Neural crest cell (in vitro differentiated cells): ENCODE results near the gene GBF1. TPM values are rescaled to one million over a fixed set of nuclear protein-coding genes. Genes with fewer than 3 reads are reported as not detected.

Source experiments
- DNase-seq: peaks from one replicate; pipeline ENCODE4 v3.0.0; 2021; ENCODE audit warnings: low read depth, mixed read lengths, low spot score
- H3K27ac Mint-ChIP-seq: one replicate; pipeline ENCODE4 v1.8.0; 2021; ENCODE audit warnings: mild to moderate bottlenecking, mixed read lengths; ENCODE audit not compliant: unreplicated experiment
- H3K27me3 Mint-ChIP-seq: 2 replicates; pipeline ENCODE4 v1.8.0; 2021; ENCODE audit warnings: low read depth, mild to moderate bottlenecking, mixed read lengths
- H3K36me3 Mint-ChIP-seq: 2 replicates; pipeline ENCODE4 v1.8.0; 2021; ENCODE audit warnings: low read depth, mild to moderate bottlenecking, mixed read lengths
- H3K4me1 Mint-ChIP-seq: 2 replicates; pipeline ENCODE4 v1.8.0; 2021; ENCODE audit warnings: mixed read lengths
- H3K4me3 Mint-ChIP-seq: one replicate; pipeline ENCODE4 v1.8.0; 2021; ENCODE audit warnings: mild to moderate bottlenecking, mixed read lengths
- H3K9me3 Mint-ChIP-seq: 2 replicates; pipeline ENCODE4 v1.8.0; 2021; ENCODE audit warnings: mixed read lengths
- total RNA-seq: library from RNA; stranded (reverse); gene quantifications from 2 replicates; pipeline ENCODE4 v1.2.1, GENCODE V29; 2021
- TF ChIP-seq, protein P1 (sequence below): fragments of 200-600 bp; sonication (generic); conservative IDR thresholded peaks from 2 replicates; pipeline ENCODE4 v1.5.0; 2021; ENCODE audit warnings: antibody characterized with exemption, mild to moderate bottlenecking

The GBF1 gene
- total RNA-seq, 1 donor from 2014 or later: 43.2 TPM

DNA sequence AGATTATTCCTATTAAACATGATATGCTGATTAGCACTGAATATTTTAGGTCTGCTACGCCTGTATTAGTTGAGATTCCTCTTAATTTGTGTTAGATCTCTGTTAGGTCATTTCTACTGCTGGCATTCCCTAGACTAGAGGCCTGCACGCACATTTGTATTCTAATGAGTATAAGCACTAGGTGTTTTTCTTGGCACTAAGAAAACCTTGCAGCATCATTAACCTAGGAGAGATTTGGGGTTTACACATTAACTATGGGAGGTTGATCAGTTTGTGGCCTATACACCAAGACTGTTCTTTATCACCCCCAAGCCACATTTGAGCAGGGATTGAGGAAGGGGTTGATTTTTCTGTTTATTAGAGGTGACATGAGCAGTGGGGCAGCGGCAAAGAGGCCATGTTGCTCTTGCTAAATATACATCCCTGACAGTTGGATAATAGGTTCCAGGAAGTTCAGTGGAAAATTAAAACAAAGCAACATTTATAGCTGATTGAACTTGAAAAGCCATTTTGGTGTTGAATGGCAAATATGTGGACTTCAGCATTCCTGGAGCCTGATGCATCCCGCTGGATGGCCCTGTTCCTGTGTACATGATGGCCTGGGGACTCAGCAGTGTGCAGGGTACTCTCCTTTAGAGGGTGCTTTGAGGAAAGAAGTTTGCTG lies 65.2 kb downstream of the GBF1 start:
- H3K36me3 Mint-ChIP-seq: peaks cover 13% of the 10 kb centered on the region
- TF ChIP-seq, protein P1, sequence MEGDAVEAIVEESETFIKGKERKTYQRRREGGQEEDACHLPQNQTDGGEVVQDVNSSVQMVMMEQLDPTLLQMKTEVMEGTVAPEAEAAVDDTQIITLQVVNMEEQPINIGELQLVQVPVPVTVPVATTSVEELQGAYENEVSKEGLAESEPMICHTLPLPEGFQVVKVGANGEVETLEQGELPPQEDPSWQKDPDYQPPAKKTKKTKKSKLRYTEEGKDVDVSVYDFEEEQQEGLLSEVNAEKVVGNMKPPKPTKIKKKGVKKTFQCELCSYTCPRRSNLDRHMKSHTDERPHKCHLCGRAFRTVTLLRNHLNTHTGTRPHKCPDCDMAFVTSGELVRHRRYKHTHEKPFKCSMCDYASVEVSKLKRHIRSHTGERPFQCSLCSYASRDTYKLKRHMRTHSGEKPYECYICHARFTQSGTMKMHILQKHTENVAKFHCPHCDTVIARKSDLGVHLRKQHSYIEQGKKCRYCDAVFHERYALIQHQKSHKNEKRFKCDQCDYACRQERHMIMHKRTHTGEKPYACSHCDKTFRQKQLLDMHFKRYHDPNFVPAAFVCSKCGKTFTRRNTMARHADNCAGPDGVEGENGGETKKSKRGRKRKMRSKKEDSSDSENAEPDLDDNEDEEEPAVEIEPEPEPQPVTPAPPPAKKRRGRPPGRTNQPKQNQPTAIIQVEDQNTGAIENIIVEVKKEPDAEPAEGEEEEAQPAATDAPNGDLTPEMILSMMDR: no peak
- no peaks in the 10 kb centered on the region for H3K9me3 Mint-ChIP-seq
- peaks cover 26% of the 10 kb centered on the region for H3K4me1 Mint-ChIP-seq
- no peak overlapping the region for H3K27ac Mint-ChIP-seq
- H3K27me3 Mint-ChIP-seq: no peaks in the 10 kb centered on the region
- H3K4me3 Mint-ChIP-seq: no peak overlapping the region
- no peak for DNase-seq

DNA sequence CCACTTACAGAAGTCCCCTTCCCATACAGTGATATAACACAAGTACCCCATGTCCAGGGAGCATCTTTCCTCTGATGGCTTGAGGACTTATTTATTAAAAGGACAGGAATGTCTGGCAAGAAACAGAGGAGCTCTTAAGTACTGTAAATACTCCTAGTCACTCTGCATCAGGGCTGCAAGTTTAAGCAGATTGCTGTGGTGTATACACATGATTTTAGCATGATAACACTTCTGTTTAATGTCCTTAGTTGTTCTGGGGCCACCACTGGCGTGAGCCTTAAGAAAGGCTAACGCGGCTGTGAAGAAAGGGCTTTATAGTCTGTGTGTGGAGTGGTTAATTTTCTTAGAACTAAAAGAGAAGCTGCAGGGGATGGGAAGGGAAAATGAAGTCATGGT lies 65.7 kb downstream of the GBF1 start:
- Mint-ChIP-seq H3K27ac (no peak overlapping the region), H3K4me3 (no peak overlapping the region), H3K27me3 (no peaks in the 10 kb centered on the region), H3K4me1 (peaks cover 26% of the 10 kb centered on the region), H3K36me3 (peaks cover 8% of the 10 kb centered on the region), H3K9me3 (no peaks in the 10 kb centered on the region)
- DNase-seq: no peak
- TF ChIP-seq, protein P1: no peak

DNA sequence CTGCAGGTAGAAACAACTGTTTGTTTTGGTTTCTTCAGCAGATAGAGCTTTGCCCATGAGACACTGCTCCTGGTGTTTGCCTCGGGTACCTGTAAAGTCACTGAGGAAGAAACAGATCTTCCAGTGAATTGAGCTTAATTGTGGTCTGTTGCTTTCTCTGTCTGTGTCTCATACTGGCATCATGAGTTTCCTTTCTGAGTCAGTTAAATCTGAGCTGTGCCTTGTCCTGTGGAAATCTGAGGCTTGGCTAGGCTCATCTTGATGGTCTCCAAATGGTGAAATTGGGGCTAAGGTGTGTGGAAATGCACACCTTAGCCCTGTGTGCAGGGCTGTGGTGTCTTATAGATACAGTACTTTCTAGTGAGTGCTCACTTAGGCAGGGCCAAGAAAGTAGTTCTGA lies 67.4 kb downstream of the GBF1 start:
- no peaks in the 10 kb centered on the region for H3K9me3 Mint-ChIP-seq
- TF ChIP-seq, protein P1: no peak
- peaks cover 2% of the 10 kb centered on the region for H3K36me3 Mint-ChIP-seq
- H3K27me3 Mint-ChIP-seq: no peaks in the 10 kb centered on the region
- no peak overlapping the region for H3K27ac Mint-ChIP-seq
- DNase-seq: no peak
- H3K4me1 Mint-ChIP-seq: peaks cover 26% of the 10 kb centered on the region
- H3K4me3 Mint-ChIP-seq: no peak overlapping the region

DNA sequence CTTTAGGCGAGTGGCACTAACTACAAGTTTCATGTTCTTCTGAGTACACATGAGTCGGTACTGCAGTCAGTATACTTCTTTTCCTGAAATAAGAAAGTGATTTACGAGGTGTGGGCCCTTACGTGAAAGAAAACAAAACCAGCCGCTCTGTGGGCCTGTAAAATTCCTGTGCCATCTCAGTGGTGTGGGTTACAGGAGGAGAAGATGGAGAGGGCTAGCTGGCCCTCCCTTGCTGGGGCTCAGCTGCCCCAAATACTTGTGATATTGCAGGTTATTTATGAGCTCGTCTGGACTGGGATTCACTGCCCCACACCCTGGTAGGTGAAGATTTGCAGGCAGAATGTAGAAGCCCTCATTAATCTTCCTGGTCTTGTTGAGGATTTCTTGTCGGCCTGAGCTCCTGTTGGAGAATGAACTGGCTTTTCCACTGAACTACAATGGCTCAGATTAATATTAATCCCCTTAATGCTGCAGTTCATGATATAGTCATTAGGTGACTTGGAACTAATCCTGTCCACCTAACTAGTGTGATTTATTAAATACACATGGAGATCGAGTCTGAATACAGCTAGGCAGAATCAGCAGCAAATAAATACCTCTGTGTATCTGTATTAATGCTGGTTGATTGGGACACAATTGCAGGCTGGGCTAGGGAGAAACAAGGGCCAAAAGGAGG lies 68.0 kb downstream of the GBF1 start:
- H3K4me1 Mint-ChIP-seq: peaks cover 26% of the 10 kb centered on the region
- H3K27ac Mint-ChIP-seq: no peak overlapping the region
- DNase-seq: no peak
- no peak overlapping the region for H3K4me3 Mint-ChIP-seq
- TF ChIP-seq, protein P1: no peak
- no peaks in the 10 kb centered on the region for H3K27me3 Mint-ChIP-seq
- no peaks in the 10 kb centered on the region for H3K36me3 Mint-ChIP-seq
- no peaks in the 10 kb centered on the region for H3K9me3 Mint-ChIP-seq

DNA sequence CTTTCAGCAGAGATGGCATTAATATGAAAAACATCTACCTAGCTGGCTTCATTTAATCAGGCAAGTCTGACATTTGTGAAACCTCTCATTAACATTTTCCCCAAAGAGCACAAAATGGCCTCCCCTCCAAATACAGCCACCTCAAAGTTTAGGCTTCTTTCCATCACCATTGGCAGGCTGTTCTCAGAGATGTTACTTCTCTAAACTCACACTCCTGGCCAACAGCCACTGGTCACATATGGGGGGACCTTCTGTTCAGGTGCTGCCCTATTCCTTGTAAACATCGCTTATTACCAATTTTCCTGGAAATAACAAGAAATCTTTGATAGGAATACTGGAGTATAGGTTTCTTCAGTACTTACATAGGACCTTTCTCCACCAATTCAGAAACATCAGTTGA lies 69.5 kb downstream of the GBF1 start:
- DNase-seq: no peak
- Mint-ChIP-seq H3K27me3 (no peaks in the 10 kb centered on the region), H3K4me3 (no peak overlapping the region), H3K27ac (no peak overlapping the region), H3K9me3 (no peaks in the 10 kb centered on the region), H3K4me1 (peaks cover 28% of the 10 kb centered on the region), H3K36me3 (no peaks in the 10 kb centered on the region)
- TF ChIP-seq, protein P1: no peak
